Activated T-cell treated with anti-CD3 and anti-CD28 coated beads for 48 hours (primary cell): Measurements from ENCODE around the gene ADGRL3.
"Not testable (repeated sequence)": the region's sequence is repeated elsewhere in the genome, so short reads cannot be mapped to it uniquely, and the experiment has no call there.

Experiments used
- DNase-seq: peaks from one replicate; pipeline ENCODE4 v3.0.0-alpha.2; 2020; ENCODE audit warnings: low read depth

Gene ADGRL3

DNA sequence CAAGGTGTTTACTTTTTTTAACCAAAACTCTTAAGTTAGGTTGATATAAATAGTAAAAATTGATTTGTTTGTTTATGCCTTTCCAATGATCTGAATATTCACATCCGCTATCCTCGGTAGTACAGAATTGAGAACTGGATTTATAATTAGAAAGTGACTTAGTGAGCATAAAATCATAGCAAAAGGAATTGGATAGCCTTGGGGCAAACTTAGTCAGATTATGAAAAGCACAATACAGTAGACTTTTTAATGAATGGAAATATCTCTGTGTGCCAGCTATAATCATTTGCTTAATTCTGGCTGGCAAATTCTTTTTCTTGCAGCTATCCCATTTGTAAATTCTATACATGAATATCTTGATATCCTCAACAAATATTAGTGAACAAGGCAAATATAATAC, 713.5 kb downstream of the ADGRL3 start:
- DNase-seq: no peak

- DNase-seq: no peak
These were observed 715.4 kb downstream of the ADGRL3 start for GRCh38 chr4:61915501-61915900.

GRCh38 chr4:61918507-61918906, 718.4 kb downstream of the ADGRL3 start:
- no peak for DNase-seq

- no peak for DNase-seq
These were observed 718.9 kb downstream of the ADGRL3 start for GRCh38 chr4:61918987-61919386.

DNA sequence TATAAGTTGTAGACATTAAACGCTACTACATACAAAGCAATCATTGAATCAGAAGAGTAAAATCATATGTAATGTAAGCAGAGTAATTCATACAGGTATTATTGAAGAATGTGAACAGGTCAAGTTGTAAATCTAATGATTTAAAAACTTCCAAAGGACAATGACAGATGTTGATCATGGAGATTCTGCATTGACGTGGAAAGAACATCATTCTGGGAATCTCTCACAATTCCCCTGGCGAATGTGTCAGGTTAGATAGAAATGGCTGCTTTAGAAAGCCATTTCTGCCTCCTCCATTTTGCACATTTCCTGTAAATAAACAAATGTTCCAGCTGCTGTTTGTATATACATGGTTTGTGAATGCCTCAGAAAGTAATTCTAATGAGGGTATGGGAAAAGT, 719.4 kb downstream of the ADGRL3 start:
- DNase-seq: no peak

GRCh38 chr4:61921920-61922319, 721.8 kb downstream of the ADGRL3 start:
- no peak for DNase-seq

DNA sequence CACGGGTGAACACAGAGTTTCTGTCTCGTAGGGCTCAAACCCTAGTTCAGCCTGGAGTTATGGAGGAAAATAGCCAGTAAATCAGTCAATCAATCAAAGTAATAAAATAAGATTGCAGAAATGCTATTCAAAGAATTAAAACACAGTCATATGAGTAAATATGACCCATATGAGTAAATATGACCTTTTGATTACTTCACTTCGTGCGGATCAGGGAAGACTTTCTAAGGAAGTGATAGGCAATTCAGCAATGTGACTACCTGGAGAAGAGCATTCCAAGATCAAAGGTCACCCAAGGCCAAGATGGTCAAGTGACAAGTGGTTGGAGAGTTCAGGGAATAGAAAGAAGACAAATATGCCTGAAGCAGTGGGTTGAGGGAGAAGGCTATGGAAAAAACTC, 722.6 kb downstream of the ADGRL3 start:
- DNase-seq: no peak

DNA sequence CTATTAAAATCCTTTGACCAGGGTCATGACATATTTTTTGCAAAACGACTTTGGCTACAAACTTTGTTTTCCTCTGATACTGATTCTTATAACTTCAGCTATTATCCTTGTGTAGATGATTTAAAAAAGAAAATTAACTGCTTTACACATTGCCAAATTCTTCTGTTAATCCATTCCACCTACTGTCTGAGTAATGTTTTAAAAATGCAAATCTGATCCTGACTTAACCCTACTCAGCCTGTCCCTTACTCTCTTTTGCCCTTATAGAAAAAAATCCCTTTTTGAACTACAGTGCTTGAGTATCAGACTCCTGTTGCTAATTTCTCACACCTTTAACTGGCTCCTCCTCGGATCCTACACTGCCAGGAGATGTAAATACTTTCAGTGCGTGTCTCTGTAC, 723.1 kb downstream of the ADGRL3 start:
- no peak for DNase-seq

DNA sequence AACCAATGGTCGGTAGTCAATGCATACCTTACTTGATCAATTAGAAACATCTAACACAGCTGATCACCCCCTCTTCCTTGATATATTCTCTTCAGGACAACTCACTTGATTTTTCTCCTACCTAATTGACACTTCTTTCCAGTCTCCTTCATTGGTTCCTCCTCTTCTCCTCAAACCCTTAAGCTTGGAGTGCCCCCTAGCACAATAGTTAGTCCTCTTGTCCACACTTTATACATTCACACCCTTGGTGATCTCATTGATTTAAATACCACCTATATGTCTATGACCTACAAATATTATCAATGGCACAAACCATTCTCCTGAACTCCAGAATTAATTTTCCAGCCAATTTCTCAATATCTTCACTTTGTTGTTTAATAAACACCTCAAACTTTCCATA, 724.0 kb downstream of the ADGRL3 start:
- no peak for DNase-seq

DNA sequence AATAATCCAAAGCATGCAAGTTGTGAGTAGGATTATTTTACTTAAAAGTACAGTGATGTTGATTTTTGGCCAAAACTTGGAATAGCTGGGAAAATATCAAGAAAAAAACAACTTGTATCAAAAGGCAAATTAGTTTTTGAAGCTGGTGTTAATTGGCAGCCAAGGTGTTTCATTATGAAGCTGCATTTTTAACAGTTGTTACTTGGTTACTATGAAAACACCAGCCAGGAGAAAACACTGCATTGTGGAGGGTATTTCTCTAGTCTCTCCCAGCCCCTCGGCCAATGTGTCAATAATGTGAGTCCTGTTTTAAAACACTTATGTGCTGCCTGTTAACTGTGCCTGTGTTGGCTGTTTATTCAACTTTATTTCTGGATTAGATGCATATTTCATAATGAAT, 733.4 kb downstream of the ADGRL3 start:
- no peak for DNase-seq

DNA sequence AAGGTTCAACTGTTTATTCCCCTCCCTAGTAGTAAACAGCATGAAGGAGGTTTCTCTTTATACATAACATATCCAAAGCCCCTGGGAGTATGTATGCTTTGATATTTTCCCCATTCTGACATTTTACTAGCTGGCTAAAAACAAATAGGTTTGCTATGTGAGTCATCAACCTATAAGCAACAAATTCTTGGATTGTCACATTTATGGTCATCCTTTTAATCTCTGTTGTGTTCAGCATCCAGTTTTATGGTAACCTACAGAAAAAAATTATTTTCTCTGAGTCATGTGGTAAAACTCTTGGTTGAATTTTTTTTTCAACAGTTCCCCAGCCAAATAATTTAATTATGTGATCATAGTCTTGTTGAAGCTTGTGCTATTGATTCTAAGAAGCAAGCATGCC, 734.1 kb downstream of the ADGRL3 start:
- no peak for DNase-seq

DNA sequence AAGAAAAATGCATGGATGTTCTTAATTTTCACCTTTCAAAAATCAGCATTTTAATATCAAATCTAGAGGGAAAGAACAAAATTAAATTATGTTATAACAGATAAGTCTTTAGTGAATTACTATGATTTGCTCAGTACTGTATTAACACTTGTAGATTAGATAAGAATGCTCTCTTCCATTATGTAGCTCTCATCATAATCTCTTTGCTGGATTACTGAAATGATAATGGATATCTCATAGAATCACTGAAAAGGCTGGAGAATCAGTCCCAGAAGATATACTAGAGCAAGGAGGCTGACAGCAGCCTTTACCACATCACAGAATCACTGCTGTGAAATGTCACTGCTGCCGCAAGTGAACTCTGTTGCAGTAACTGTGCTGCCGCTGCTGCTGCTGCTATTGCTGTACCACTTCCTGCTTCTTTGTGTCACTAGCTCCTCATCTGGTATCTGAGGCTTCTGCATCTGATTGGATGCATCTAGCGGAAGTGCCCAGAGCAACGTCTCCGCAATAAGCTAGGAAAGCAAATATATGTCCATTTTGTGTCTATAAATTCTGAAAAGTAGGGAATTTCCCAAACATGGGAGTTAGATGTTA, 738.2 kb downstream of the ADGRL3 start:
- DNase-seq: no peak

DNA sequence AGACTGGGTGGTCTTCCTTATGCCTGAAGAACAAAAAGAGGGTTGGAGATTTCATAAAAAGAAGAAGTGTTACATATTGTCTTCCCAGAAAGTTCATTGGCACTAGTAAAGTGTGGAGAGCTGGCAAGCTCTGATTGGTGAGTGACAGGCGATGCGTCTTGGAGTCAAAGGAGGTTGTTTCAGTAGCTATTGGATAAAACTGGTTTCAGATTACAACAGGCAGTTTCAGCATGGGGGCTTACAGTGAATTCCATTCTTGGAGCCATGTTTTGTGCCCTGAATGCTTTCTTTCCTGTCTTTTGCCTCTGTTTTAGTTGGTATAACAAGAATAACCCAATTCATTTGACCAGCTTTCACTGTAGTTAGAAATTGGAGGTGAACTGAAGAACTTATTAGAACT, 750.5 kb downstream of the ADGRL3 start:
- DNase-seq: no peak

- DNase-seq: no peak
These were observed 753.3 kb downstream of the ADGRL3 start for GRCh38 chr4:61953386-61953785.

DNA sequence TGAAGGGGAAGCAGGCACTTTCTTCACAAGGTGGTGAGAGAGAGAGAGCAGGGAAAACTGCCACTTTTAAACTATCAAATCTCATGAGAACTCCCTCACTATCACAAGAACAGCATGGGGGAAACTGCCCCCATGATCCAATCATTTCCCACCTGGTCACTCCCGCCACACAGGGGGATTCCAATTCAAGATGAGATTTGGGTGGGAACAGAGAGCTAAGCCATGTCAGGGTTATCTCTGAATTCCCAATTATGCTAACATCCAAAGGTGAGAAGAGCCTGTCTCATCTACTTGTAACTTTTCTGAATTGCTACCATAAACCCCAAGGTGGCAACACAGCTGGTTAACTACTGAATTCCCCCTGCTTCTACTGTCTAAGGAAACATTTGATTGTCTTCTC, 758.5 kb downstream of the ADGRL3 start:
- DNase-seq: no peak

- no peak for DNase-seq
These were observed 759.0 kb downstream of the ADGRL3 start for GRCh38 chr4:61959087-61959486.

DNA sequence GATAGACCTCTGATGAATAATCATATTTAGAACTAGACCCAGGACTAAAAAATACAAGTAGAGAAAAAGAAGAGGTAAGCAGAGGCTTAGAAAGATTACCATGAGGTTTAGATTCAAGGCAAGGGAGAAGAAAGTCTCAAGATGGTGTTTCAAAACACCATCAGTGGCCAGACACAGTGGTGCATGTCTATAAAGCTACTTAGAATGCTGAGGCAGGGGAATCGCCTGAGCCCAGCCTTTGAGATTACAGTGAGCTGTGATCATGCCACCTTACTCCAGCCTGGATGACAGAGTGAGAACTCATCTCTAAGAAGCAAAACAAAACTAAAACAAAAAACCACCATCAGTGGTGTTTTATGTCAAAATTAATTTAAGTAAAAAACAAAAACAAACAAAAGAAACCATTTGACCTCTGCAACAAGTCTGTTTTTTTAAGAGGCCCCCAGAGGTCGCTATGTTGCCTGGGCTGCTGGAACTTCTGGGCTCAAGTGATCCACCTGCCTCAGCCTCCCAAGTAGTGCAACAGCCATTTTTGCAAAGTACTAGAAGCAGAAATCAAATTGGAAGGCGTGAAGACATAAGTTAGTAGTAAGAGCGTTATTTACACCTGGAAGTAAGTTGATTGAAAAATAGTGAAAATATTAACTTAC, 784.3 kb downstream of the ADGRL3 start:
- no peak for DNase-seq

GRCh38 chr4:61985426-61985825, 785.3 kb downstream of the ADGRL3 start:
- no peak for DNase-seq

DNA sequence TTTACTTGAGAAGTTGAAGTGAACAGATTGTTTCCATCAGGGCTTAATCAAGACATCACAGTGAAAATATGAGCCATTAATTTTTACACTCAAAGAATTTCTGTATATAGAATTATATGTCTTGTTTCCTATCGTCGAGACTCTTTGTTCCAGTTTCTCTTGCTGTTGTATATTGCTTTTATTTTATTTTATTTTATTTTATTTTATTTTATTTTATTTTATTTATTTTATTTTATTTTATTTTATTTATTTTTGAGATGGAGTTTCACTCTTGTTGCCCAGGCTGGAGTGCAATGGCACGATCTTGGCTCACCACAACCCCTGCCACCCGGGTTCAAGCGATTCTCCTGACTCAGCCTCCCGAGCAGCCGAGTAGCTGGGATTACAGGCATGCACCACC, 786.8 kb downstream of the ADGRL3 start:
- DNase-seq: not testable (repeated sequence)

DNA sequence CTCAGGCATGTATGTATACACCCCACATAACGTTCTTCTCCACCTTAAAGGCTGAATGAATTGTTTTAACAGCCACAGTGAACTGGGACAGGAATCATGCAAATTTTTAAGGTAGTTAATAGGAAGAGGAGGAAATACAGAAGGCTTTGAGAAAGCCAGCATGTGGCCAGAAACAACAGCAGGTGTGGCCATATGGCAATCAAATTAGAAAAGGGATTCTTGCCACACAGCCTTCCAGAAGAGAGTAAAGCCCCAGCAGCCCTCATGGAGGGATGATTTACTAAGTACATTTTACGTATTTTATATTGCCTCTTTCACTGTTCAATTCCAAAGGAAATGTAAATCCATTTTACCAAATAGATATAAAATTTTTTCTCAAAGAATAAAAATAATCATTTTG, 792.2 kb downstream of the ADGRL3 start:
- no peak for DNase-seq

- no peak for DNase-seq
These were observed 793.9 kb downstream of the ADGRL3 start for GRCh38 chr4:61994036-61994435.

DNA sequence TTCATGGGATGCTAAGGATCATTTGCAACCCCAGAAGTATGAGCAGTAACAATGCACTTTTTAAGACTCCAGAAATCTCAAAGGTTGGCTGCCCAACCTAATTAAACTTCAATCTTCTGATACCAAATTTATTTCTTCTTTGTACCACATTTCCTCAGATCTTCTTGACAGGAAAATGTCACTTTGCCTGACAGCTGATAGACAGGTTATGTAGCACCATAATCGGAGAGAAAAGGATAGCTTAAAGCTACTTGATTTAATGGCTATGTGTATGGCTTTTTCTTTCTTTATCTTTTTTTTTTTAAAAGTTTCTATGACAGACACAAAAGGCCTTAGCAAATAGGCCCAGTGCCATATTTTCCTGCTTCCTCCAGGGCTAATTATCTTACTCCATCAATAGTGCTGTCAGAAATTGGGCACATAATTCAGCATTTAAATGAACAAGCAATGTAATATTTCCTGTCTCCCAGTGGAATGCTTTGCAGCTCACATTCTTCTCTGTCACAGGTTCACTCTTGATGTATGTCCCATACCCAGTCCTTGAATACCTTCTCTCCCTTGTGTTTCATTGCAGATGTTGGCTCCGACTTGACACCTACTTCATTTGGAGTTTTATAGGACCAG, 795.7 kb downstream of the ADGRL3 start:
- DNase-seq: no peak

DNA sequence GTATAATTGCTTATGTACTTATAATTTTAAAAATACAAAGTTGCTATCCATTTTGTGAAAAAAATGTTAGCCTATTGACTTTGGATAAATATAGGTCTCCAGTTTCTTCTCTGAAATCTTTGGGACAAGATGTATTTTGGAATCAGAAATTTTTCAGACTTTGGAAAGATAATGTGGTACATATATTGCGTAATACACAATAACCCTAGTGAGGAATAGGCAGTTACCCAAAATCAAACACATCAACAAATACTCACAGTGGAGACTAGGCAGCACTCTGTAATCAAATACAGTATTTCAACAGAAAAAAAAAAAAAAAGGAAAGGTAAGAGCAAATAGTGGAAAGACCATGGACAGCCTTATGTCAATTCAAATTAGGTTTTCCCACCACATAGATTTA, 796.8 kb downstream of the ADGRL3 start:
- no peak for DNase-seq

DNA sequence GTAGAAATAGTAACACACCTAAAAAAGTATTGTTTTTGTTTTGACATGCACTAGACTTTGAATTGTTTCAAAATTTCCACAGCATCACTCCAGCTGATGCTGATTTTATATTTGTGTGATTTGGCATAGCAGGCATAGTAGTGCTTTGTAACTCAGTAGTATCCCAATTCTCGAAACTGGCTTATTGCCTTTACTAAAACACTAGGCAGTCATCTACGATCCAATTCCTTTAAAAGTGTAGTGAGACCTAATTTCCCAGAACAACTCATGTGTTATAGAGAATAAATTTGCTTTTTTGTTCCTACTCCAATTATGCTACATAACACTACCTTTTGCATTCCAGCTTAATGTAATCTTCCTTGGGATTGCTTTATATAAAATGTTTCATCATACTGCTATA, 797.7 kb downstream of the ADGRL3 start:
- no peak for DNase-seq
